Trophoblast cell (in vitro differentiated cells and primary cell): ENCODE data around the gene ERF.

Source experiments
- DNase-seq, 2 donors: peaks; one replicate each; pipeline ENCODE4 v3.0.0-alpha.2; 2016
- H2AFZ ChIP-seq: 2 replicates; pipeline ENCODE4 v1.6.1; 2013; ENCODE audit warnings: low read length, moderate library complexity, mild to moderate bottlenecking; ENCODE audit not compliant: insufficient read depth, poor library complexity
- H2AK5ac ChIP-seq: 2 replicates; pipeline ENCODE4 v1.6.1; 2013; ENCODE audit warnings: mild to moderate bottlenecking, low read length
- H2BK120ac ChIP-seq: 2 replicates; pipeline ENCODE4 v1.6.1; 2013; ENCODE audit warnings: low read length, mild to moderate bottlenecking, moderate library complexity; ENCODE audit not compliant: insufficient read depth, poor library complexity
- H2BK12ac ChIP-seq: 2 replicates; pipeline ENCODE4 v1.6.1; 2013; ENCODE audit warnings: mild to moderate bottlenecking, low read length, moderate library complexity
- H2BK5ac ChIP-seq: 2 replicates; pipeline ENCODE4 v1.6.1; 2013; ENCODE audit warnings: low read length, low read depth, moderate library complexity, mild to moderate bottlenecking; ENCODE audit not compliant: poor library complexity
- H3K14ac ChIP-seq: 2 replicates; pipeline ENCODE4 v1.6.1; 2013; ENCODE audit warnings: mild to moderate bottlenecking, low read length
- H3K18ac ChIP-seq: 2 replicates; pipeline ENCODE4 v1.6.1; 2013; ENCODE audit warnings: mild to moderate bottlenecking, low read length
- H3K23ac ChIP-seq: 2 replicates; pipeline ENCODE4 v1.6.1; 2013; ENCODE audit warnings: low read length
- H3K27ac ChIP-seq: 2 replicates; pipeline ENCODE4 v1.5.1; 2013; ENCODE audit warnings: low read depth, mild to moderate bottlenecking, inconsistent platforms, low read length, moderate library complexity
- H3K27me3 ChIP-seq: 2 replicates; pipeline ENCODE4 v1.6.1; 2013; ENCODE audit warnings: inconsistent platforms, mild to moderate bottlenecking, low read length, moderate library complexity; ENCODE audit not compliant: insufficient read depth
- H3K36me3 ChIP-seq, 2 experiments: 1 replicate in 1 of 2; 2 replicates in 1 of 2; pipeline ENCODE4 v1.6.1; 2013; ENCODE audit warnings: low read length in 2 of 2, mild to moderate bottlenecking in 2 of 2, moderate library complexity in 1 of 2; ENCODE audit not compliant: insufficient read depth in 2 of 2, control insufficient read depth in 1 of 2
- H3K4ac ChIP-seq: 2 replicates; pipeline ENCODE4 v1.6.1; 2013; ENCODE audit warnings: low read depth, mild to moderate bottlenecking, low read length, moderate library complexity
- H3K4me1 ChIP-seq, 2 experiments: 1 replicate in 1 of 2; 2 replicates in 1 of 2; pipeline ENCODE4 v1.6.1; 2013; ENCODE audit warnings: low read length in 2 of 2, mild to moderate bottlenecking in 2 of 2, moderate library complexity in 1 of 2; ENCODE audit not compliant: insufficient read depth in 2 of 2, control insufficient read depth in 1 of 2
- H3K4me2 ChIP-seq: 2 replicates; pipeline ENCODE4 v1.6.1; 2013; ENCODE audit warnings: inconsistent platforms, mild to moderate bottlenecking, low read length, moderate library complexity
- H3K4me3 ChIP-seq: 2 replicates; pipeline ENCODE4 v1.5.1; 2013; ENCODE audit warnings: mild to moderate bottlenecking, low read depth, low read length, inconsistent platforms
- H3K79me1 ChIP-seq: one replicate; pipeline ENCODE4 v1.6.1; 2013; ENCODE audit warnings: low read length
- H3K79me2 ChIP-seq: 2 replicates; pipeline ENCODE4 v1.6.1; 2013; ENCODE audit warnings: low read length, mild to moderate bottlenecking; ENCODE audit not compliant: control insufficient read depth, insufficient read depth, poor library complexity
- H3K9ac ChIP-seq: 2 replicates; pipeline ENCODE4 v1.6.1; 2013; ENCODE audit warnings: mild to moderate bottlenecking, low read length
- H3K9me3 ChIP-seq: 2 replicates; pipeline ENCODE4 v1.6.1; 2013; ENCODE audit warnings: low read depth, mild to moderate bottlenecking, control low read depth, inconsistent platforms, low read length; ENCODE audit not compliant: insufficient read depth
- H4K12ac ChIP-seq: 2 replicates; pipeline ENCODE4 v1.6.1; 2013; ENCODE audit warnings: low read depth, mild to moderate bottlenecking, low read length, moderate library complexity
- H4K8ac ChIP-seq: 2 replicates; pipeline ENCODE4 v1.6.1; 2013; ENCODE audit warnings: low read depth, mild to moderate bottlenecking, low read length, moderate library complexity
- H4K91ac ChIP-seq: one replicate; pipeline ENCODE4 v1.6.1; 2013; ENCODE audit warnings: low read depth, mild to moderate bottlenecking, low read length, moderate library complexity
- WGBS: extraction: QIAGEN DNeasy Blood & Tissue Kit; methylation state at CpG from one replicate; pipeline ENCODE4 v1.1.7; 2013; ENCODE audit warnings: missing lambda C conversion rate; ENCODE audit not compliant: insufficient read length, insufficient coverage; ENCODE audit errors: extremely low coverage; 5-methylcytosine and 5-hydroxymethylcytosine counted together

The ERF gene

DNA sequence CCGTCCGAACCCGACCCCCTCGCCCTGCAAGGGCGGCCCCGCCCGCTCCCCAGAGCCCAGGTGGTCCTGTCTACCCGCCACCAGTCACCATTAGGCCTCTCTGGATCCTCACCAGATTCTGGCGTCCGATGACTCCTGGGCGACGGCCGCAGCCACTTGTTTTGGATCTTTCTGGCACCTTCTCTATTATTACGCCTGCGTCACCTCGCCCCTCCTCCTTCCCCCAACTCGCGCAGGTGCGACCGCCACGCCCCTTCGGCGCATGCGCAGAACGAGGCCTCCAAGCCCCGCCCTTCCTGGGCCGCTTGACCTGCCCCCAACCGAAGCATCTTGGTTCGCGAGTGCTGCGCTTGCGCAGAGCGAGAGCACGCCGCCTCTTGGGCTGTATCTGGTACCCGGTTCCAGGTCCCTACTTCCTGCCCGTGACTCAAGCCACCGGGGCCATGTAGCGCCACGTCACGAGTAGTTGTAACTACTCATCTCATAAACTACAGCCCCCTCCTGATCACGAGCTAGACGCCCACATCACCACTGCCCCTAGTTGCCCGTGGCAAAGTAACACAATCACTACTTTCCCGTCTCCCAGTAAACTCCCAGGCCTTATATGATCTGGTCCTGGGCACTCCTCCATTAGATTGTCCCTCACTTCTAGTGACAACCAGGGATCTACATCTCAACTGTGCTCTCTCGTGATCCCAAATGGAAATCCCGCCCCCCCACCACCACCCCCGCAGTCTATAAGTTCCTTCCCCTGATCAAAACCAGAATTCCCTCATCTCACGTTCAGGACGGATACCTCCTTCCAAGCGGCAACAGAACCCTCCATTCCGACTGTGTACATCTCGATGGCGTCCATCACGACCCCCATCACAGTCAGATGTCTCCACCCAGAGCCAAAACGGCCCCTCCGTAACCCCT lies 37.1 kb downstream of the ERF start, which contains the start of gene DEDD2:
DEDD2 (minus strand) TSS at position 158 of the 918 bp plus-strand sequence. CDS start 670 bp downstream, outside the sequence.
- H3K18ac ChIP-seq, result peak within 1 kb of the TSS; percentile 63
- H2BK5ac ChIP-seq, result peak within 1 kb of the TSS; percentile 52
- H3K9me3 ChIP-seq, result no peaks in the 10 kb centered on the region
- peak within 1 kb of the TSS; percentile 80 for H3K27ac ChIP-seq
- H4K91ac ChIP-seq, result peak within 1 kb of the TSS; percentile 80
- peak within 1 kb of the TSS; percentile 89 for H3K4me2 ChIP-seq
- H4K12ac ChIP-seq, result peak within 1 kb of the TSS; percentile 60
- H3K4me3 ChIP-seq, result peak within 1 kb of the TSS; percentile 85
- peak within 1 kb of the TSS; percentile 95 for H3K9ac ChIP-seq
- peaks cover 8 to 19% of the 10 kb centered on the region in 2 experiments for H3K4me1 ChIP-seq
- H3K36me3 ChIP-seq, result peaks cover 12 to 19% of the 10 kb centered on the region in 2 experiments
- no CpG with 5 or more reads among the region's 57 CpGs for WGBS
- H2AFZ ChIP-seq, result peak within 1 kb of the TSS; percentile 54
- peaks cover 23% of the 10 kb centered on the region for H3K79me2 ChIP-seq
- peak within 1 kb of the TSS; percentile 65 for H3K14ac ChIP-seq
- peak within 1 kb of the TSS; percentile 65 for H2BK120ac ChIP-seq
- H2AK5ac ChIP-seq, result peak within 1 kb of the TSS; percentile 85
- H3K4ac ChIP-seq, result peak within 1 kb of the TSS; percentile 53
- H3K79me1 ChIP-seq, result peaks cover 20% of the 10 kb centered on the region
- DNase-seq, result peak; percentile 100
- peak within 1 kb of the TSS; percentile 78 for H4K8ac ChIP-seq
- H2BK12ac ChIP-seq, result peak within 1 kb of the TSS; percentile 39
- no peaks in the 10 kb centered on the region for H3K27me3 ChIP-seq
- H3K23ac ChIP-seq, result no peak within 1 kb of the TSS

DNA sequence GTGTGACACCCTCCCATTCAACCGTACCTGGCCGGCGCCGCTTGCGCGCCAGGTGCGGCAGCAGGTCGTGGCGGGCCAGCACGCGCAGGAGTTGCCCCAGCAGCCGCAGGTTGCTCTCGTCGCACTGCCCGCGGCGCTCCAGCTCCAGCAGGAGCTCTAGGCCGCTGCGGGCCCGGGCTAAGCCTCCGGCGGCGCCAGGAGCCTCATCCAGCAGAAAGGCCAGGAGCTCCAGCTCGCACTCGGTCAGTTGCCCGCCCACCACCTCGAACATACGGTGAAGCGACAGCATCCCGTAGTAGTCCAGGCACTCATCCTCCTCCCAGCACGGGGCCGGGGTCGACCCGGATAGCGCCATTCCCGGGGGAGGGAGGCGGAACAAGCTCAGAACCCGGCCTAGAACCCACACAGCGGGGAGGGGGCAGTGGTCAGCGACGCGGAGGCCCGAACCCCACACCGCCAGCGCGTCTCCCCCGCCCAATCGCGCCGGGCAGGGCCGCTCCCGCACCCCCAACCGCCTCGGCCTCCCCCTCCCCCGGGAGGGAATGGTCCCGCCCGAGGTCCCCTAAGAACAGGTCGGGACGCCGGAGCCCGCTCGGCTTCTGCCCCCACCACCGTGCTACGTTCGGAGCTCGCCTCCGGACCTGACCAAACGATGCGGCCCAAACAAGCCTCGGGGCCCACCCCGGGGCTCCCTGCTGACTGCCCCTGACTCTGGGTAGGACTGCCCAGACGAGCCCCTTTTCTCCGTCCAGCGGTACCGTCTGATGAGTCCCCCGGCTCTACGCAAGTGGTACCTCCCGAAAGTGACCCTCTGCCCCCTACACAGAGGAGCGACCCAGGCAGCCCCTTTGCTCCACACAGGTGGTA lies 38.0 kb downstream of the ERF start:
- peak; percentile 87 to 88 for DNase-seq
- no peaks in the 10 kb centered on the region for H3K27me3 ChIP-seq
- no peaks in the 10 kb centered on the region for H3K9me3 ChIP-seq
- peak overlapping the region; percentile 52 for H2BK5ac ChIP-seq
- H4K12ac ChIP-seq, result no peak overlapping the region
- H3K36me3 ChIP-seq, result peaks cover 19 to 20% of the 10 kb centered on the region in 2 experiments
- H3K79me1 ChIP-seq, result peaks cover 20% of the 10 kb centered on the region
- H3K4me3 ChIP-seq, result peak overlapping the region; percentile 85
- no peak overlapping the region for H3K23ac ChIP-seq
- peak overlapping the region; percentile 95 for H3K9ac ChIP-seq
- H3K4ac ChIP-seq, result peak overlapping the region; percentile 53
- peak overlapping the region; percentile 54 for H2AFZ ChIP-seq
- peaks cover 8 to 19% of the 10 kb centered on the region in 2 experiments for H3K4me1 ChIP-seq
- H3K14ac ChIP-seq, result peak overlapping the region; percentile 65
- H2BK12ac ChIP-seq, result no peak overlapping the region
- H2BK120ac ChIP-seq, result peak overlapping the region; percentile 65
- peak overlapping the region; percentile 80 for H3K27ac ChIP-seq
- peak overlapping the region; percentile 32 for H2AK5ac ChIP-seq
- peaks cover 23% of the 10 kb centered on the region for H3K79me2 ChIP-seq
- no CpG with 5 or more reads among the region's 79 CpGs for WGBS
- peak overlapping the region; percentile 63 for H3K18ac ChIP-seq
- H4K91ac ChIP-seq, result peak overlapping the region; percentile 80
- peak overlapping the region; percentile 59 for H4K8ac ChIP-seq
- H3K4me2 ChIP-seq, result peak overlapping the region; percentile 89

DNA sequence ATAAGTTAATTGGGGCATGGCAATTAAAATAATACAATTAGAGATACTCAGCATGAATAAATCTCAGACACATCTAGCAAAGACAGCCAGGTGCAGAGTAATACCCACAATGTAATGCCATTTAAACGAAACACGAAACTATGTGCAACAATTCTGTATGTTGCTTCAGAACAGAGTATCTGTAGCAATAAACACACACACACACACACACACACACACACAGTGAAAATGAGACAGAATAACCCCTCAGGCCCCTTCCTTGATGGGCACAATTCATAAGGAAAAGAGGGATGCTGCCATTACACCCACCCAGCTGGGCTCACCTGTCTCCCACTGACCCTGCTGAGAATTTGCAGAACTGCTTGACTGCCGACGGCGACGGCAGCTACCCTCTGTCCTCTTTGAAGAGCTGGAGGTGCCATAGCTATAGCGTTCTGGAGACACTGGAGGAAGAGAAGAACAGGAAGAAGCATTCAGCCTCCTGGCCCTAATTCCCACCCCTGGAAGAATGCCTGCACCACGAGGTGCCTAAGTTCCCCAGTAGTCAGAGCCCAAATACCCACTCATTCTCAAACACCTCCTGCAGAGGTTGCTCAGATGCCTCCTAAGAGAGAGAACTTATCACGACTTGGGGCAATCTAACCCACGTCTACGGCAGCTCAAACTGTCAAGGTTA lies 40.0 kb downstream of the ERF start:
- H3K23ac ChIP-seq, result no peak overlapping the region
- H2BK120ac ChIP-seq, result no peak overlapping the region
- no peak overlapping the region for H3K4me2 ChIP-seq
- H4K91ac ChIP-seq, result no peak overlapping the region
- H3K14ac ChIP-seq, result no peak overlapping the region
- no peak overlapping the region for H2BK12ac ChIP-seq
- H3K18ac ChIP-seq, result no peak overlapping the region
- H3K9me3 ChIP-seq, result no peaks in the 10 kb centered on the region
- no peak overlapping the region for H2AFZ ChIP-seq
- peak overlapping the region; percentile 67 for H3K4ac ChIP-seq
- peaks cover 14% of the 10 kb centered on the region for H3K79me1 ChIP-seq
- H4K8ac ChIP-seq, result no peak overlapping the region
- H4K12ac ChIP-seq, result no peak overlapping the region
- no peak for DNase-seq
- H3K9ac ChIP-seq, result no peak overlapping the region
- H2AK5ac ChIP-seq, result no peak overlapping the region
- H3K36me3 ChIP-seq, result peaks cover 24 to 27% of the 10 kb centered on the region in 2 experiments
- H3K4me1 ChIP-seq, result peaks cover 4 to 12% of the 10 kb centered on the region in 2 experiments
- WGBS, result no CpG with 5 or more reads among the region's 11 CpGs
- no peak overlapping the region for H2BK5ac ChIP-seq
- no peak overlapping the region for H3K27ac ChIP-seq
- H3K27me3 ChIP-seq, result no peaks in the 10 kb centered on the region
- no peak overlapping the region for H3K4me3 ChIP-seq
- H3K79me2 ChIP-seq, result peaks cover 14% of the 10 kb centered on the region

DNA sequence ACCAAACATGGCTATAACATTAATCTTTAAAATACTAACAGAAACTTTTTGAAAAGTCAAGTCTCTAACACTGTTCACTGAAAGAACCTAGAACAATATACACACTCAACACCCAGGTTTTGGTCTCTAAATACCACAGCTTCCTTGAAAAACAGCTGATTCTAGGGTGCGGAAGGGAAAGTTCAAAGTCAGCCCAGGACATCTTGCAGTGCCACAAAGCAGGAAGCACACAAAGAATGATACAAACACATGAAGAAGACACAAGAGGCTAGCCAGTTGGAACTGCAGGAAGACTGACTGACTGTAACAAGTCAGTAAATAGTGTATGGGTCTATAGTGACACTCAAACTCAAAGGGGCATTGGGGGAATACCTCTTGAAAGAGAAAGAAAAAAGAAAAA lies 42.0 kb downstream of the ERF start:
- Histone ChIP-seq H3K9me3 (no peaks in the 10 kb centered on the region), H2AK5ac (no peak overlapping the region)
- no CpG with 5 or more reads among the region's 1 CpG for WGBS

More for the DNA sequence above, 42.0 kb downstream of the ERF start:
- no peak overlapping the region for H3K4me3 ChIP-seq
- no peaks in the 10 kb centered on the region for H3K27me3 ChIP-seq
- no peak overlapping the region for H2BK120ac ChIP-seq
- H3K79me1 ChIP-seq, result peaks cover 12% of the 10 kb centered on the region
- no peak overlapping the region for H3K18ac ChIP-seq
- H2BK12ac ChIP-seq, result no peak overlapping the region
- peaks cover 6 to 7% of the 10 kb centered on the region in 2 experiments for H3K4me1 ChIP-seq
- no peak for DNase-seq
- no peak overlapping the region for H3K27ac ChIP-seq
- no peak overlapping the region for H3K14ac ChIP-seq
- no peak overlapping the region for H2BK5ac ChIP-seq
- no peak overlapping the region for H3K4me2 ChIP-seq
- no peak overlapping the region for H2AFZ ChIP-seq
- no peak overlapping the region for H4K12ac ChIP-seq
- H3K36me3 ChIP-seq, result peaks cover 42 to 44% of the 10 kb centered on the region in 2 experiments
- peaks cover 14% of the 10 kb centered on the region for H3K79me2 ChIP-seq
- no peak overlapping the region for H3K4ac ChIP-seq
- H4K8ac ChIP-seq, result no peak overlapping the region
- H4K91ac ChIP-seq, result no peak overlapping the region
- no peak overlapping the region for H3K9ac ChIP-seq
- no peak overlapping the region for H3K23ac ChIP-seq
